GM23248 (cell line): ENCODE measurements around the gene SWAP70. TPM values are rescaled to one million over a fixed set of nuclear protein-coding genes. Genes with fewer than 3 reads are reported as not detected.
A peak's percentile ranks its signal among the peaks of the same experiment; 100 is the strongest.

Experiments used
- DNase-seq: peaks from one replicate; pipeline ENCODE4 v3.0.0-alpha.2; 2015
- H2AFZ ChIP-seq: fragments of 200-600 bp; sonication (generic); 2 replicates; pipeline ENCODE4 v1.6.1; 2016; ENCODE audit warnings: antibody characterized with exemption
- H3F3A ChIP-seq: fragments of 200-600 bp; sonication (generic); 2 replicates; pipeline ENCODE4 v1.6.1; 2016; ENCODE audit warnings: mild to moderate bottlenecking, antibody characterized with exemption, mixed run types; ENCODE audit not compliant: insufficient read depth
- H3K27ac ChIP-seq: fragments of 200-600 bp; sonication (generic); 2 replicates; pipeline ENCODE4 v1.5.1; 2016; ENCODE audit warnings: mild to moderate bottlenecking
- H3K27me3 ChIP-seq: fragments of 200-600 bp; sonication (generic); replicated peaks from 2 replicates; pipeline ENCODE4 v1.6.1; 2016; ENCODE audit warnings: mild to moderate bottlenecking; ENCODE audit not compliant: insufficient read depth
- H3K36me3 ChIP-seq: fragments of 200-600 bp; sonication (generic); 2 replicates; pipeline ENCODE4 v1.6.1; 2016; ENCODE audit warnings: low read depth, mild to moderate bottlenecking
- H3K4me1 ChIP-seq: fragments of 200-600 bp; sonication (generic); 2 replicates; pipeline ENCODE4 v1.6.1; 2016; ENCODE audit warnings: mild to moderate bottlenecking; ENCODE audit not compliant: insufficient read depth
- H3K4me2 ChIP-seq: fragments of 200-600 bp; sonication (generic); one replicate; pipeline ENCODE4 v1.6.1; 2016; ENCODE audit warnings: mild to moderate bottlenecking; ENCODE audit not compliant: unreplicated experiment
- H3K4me3 ChIP-seq: fragments of 200-600 bp; sonication (generic); 2 replicates; pipeline ENCODE4 v1.5.1; 2016; ENCODE audit warnings: mild to moderate bottlenecking
- H3K79me2 ChIP-seq: fragments of 200-600 bp; sonication (generic); 2 replicates; pipeline ENCODE4 v1.6.1; 2016; ENCODE audit warnings: mild to moderate bottlenecking; ENCODE audit not compliant: insufficient read depth
- H3K9ac ChIP-seq: fragments of 200-600 bp; sonication (generic); 2 replicates; pipeline ENCODE4 v1.6.1; 2016; ENCODE audit warnings: mild to moderate bottlenecking
- H3K9me2 ChIP-seq: fragments of 200-600 bp; sonication (generic); 2 replicates; pipeline ENCODE4 v1.6.1; 2016; ENCODE audit warnings: mixed run types, mild to moderate bottlenecking, moderate library complexity; ENCODE audit not compliant: insufficient read depth
- H3K9me3 ChIP-seq: fragments of 200-600 bp; sonication (generic); one replicate; pipeline ENCODE4 v1.6.1; 2017; ENCODE audit warnings: low read depth
- H4K20me1 ChIP-seq: fragments of 200-600 bp; sonication (generic); 2 replicates; pipeline ENCODE4 v1.6.0; 2016; ENCODE audit not compliant: insufficient read depth
- EZH2 ChIP-seq: fragments of 200-600 bp; sonication (generic); IDR thresholded peaks from 2 replicates; pipeline ENCODE4 v1.6.1; 2018; ENCODE audit warnings: antibody characterized with exemption, mild to moderate bottlenecking; ENCODE audit not compliant: insufficient read depth, poor library complexity, severe bottlenecking
- EZH2phosphoT487 ChIP-seq: fragments of 200-600 bp; sonication (generic); IDR thresholded peaks from 2 replicates; pipeline ENCODE4 v1.6.1; 2018; ENCODE audit warnings: antibody characterized with exemption, moderate library complexity, mild to moderate bottlenecking, low read depth; ENCODE audit not compliant: insufficient read depth
- WGBS, 2 experiments: methylation state at CpG; one replicate each; pipeline ENCODE4 v1.1.6; 2015 to 2017; ENCODE audit warnings: low lambda C conversion rate in 2 of 2, low coverage in 1 of 2; ENCODE audit errors: missing lambda C conversion rate in 2 of 2; 5-methylcytosine and 5-hydroxymethylcytosine counted together
- in situ Hi-C: fragments of 300-500 bp; cut with MboI; formaldehyde crosslinking; loops from 2 replicates; pipeline ENCODE4 v1.15.0; 2020
- polyA plus RNA-seq: library from polyadenylated mRNA; unstranded; fragments of >200 nt; fragmentation: Nextera tagmentation; extraction: Ambion mirVana; gene quantifications from 2 replicates; pipeline ENCODE4 v1.2.1, GENCODE V29; 2016
- total RNA-seq: library from RNA; depleted of rRNA; stranded (reverse); fragments of >200 nt; shearing (Covaris generic); gene quantifications from 2 replicates; pipeline ENCODE4 v1.2.3, GENCODE V29; 2014

The SWAP70 gene
- total and polyA plus RNA-seq, 2 experiments from 2014 or later = 46.4 to 73.3 TPM

- TF ChIP-seq EZH2 (no peak), EZH2phosphoT487 (no peak)
Observed at GRCh38 chr11:9760193-9760575, 96.3 kb downstream of the SWAP70 start.

GRCh38 chr11:9761441-9761945 lies 97.6 kb downstream of the SWAP70 start:
- no peak overlapping the region for H3K4me3 ChIP-seq
- no peak for DNase-seq
- no peak overlapping the region for H3K4me2 ChIP-seq
- no peaks in the 10 kb centered on the region for H3K9me3 ChIP-seq
- no peak overlapping the region for H2AFZ ChIP-seq
- TF ChIP-seq EZH2phosphoT487 (no peak), EZH2 (no peak)
- no peaks in the 10 kb centered on the region for H3K36me3 ChIP-seq
- no peaks in the 10 kb centered on the region for H4K20me1 ChIP-seq
- WGBS, 2 experiments = 96 to 98% methylated on average over 6 of the region's 6 CpGs
- H3K27ac ChIP-seq = no peak overlapping the region
- H3K9me2 ChIP-seq = no peaks in the 10 kb centered on the region; the same call in 1 of the 2 replicates
- H3K79me2 ChIP-seq = peaks cover 22% of the 10 kb centered on the region
- H3F3A ChIP-seq = peaks cover 39% of the 10 kb centered on the region
- in situ Hi-C loops = loop anchor here (10.0 kb wide), 1 partner anchor 213 kb away; no protein-coding TSS in a partner anchor
- no peaks in the 10 kb centered on the region for H3K27me3 ChIP-seq
- H3K9ac ChIP-seq = no peak overlapping the region
- peaks cover 55% of the 10 kb centered on the region for H3K4me1 ChIP-seq

More at GRCh38 chr11:9760193-9760575, 96.3 kb downstream of the SWAP70 start:
- no peaks in the 10 kb centered on the region for H3K27me3 ChIP-seq
- H3K4me3 ChIP-seq = no peak overlapping the region
- no peaks in the 10 kb centered on the region for H3K9me3 ChIP-seq
- peak overlapping the region; percentile 98 for H3K27ac ChIP-seq
- peak overlapping the region; percentile 65 for H3K4me2 ChIP-seq
- peaks cover 22% of the 10 kb centered on the region for H3K79me2 ChIP-seq
- peak overlapping the region; percentile 86 for H3K9ac ChIP-seq
- in situ Hi-C loops = loop anchor here (10.0 kb wide), 1 partner anchor 215 kb away; no protein-coding TSS in a partner anchor
- no peaks in the 10 kb centered on the region for H4K20me1 ChIP-seq
- 3 to 7% methylated on average over 3 of the region's 3 CpGs for WGBS, 2 experiments
- H3F3A ChIP-seq = peaks cover 36% of the 10 kb centered on the region
- H3K9me2 ChIP-seq = no peaks in the 10 kb centered on the region; the same call in 1 of the 2 replicates
- no peak overlapping the region for H2AFZ ChIP-seq
- DNase-seq = peak; percentile 97
- H3K4me1 ChIP-seq = peaks cover 49% of the 10 kb centered on the region
- H3K36me3 ChIP-seq = no peaks in the 10 kb centered on the region

- H3K27ac ChIP-seq = no peak overlapping the region
- peaks cover 39% of the 10 kb centered on the region for H3F3A ChIP-seq
- no peak overlapping the region for H3K9ac ChIP-seq
- in situ Hi-C loops = loop anchor here (10.0 kb wide), 1 partner anchor 212 kb away; no protein-coding TSS in a partner anchor
- H3K4me3 ChIP-seq = no peak overlapping the region
- H3K27me3 ChIP-seq = no peaks in the 10 kb centered on the region
- H3K9me2 ChIP-seq = no peaks in the 10 kb centered on the region; the same call in 1 of the 2 replicates
- no peaks in the 10 kb centered on the region for H4K20me1 ChIP-seq
- no peak overlapping the region for H2AFZ ChIP-seq
- DNase-seq = no peak
- no peaks in the 10 kb centered on the region for H3K36me3 ChIP-seq
- no peaks in the 10 kb centered on the region for H3K9me3 ChIP-seq
- TF ChIP-seq EZH2phosphoT487 (no peak), EZH2 (no peak)
- WGBS, 2 experiments = 100% methylated on average over 4 of the region's 4 CpGs
- no peak overlapping the region for H3K4me2 ChIP-seq
- H3K4me1 ChIP-seq = peaks cover 52% of the 10 kb centered on the region
- peaks cover 22% of the 10 kb centered on the region for H3K79me2 ChIP-seq
Observed at GRCh38 chr11:9762531-9762930, 98.7 kb downstream of the SWAP70 start.

GRCh38 chr11:9763301-9763700 lies 99.4 kb downstream of the SWAP70 start:
- Histone ChIP-seq H3K79me2 (peaks cover 22% of the 10 kb centered on the region), H3K4me1 (peaks cover 48% of the 10 kb centered on the region), H3K27ac (no peak overlapping the region), H3F3A (peaks cover 39% of the 10 kb centered on the region), H3K9me3 (no peaks in the 10 kb centered on the region), H3K4me2 (no peak overlapping the region), H2AFZ (no peak overlapping the region), H3K27me3 (no peaks in the 10 kb centered on the region), H3K9ac (no peak overlapping the region), H3K9me2 (no peaks in the 10 kb centered on the region; the same call in 1 of the 2 replicates), H3K36me3 (no peaks in the 10 kb centered on the region), H3K4me3 (no peak overlapping the region), H4K20me1 (no peaks in the 10 kb centered on the region)
- DNase-seq = no peak
- WGBS, 2 experiments = 100% methylated on average over 1 of the region's 1 CpG
- TF ChIP-seq EZH2phosphoT487 (no peak), EZH2 (no peak)
- in situ Hi-C loops = loop anchor here (10.0 kb wide), 1 partner anchor 212 kb away; no protein-coding TSS in a partner anchor
